Fibroblast of peridontal ligament (primary cell): ENCODE results near the gene ZNF317.
A peak's percentile ranks its signal among the peaks of the same experiment; 100 is the strongest.
"Not testable (repeated sequence)": the region's sequence is repeated elsewhere in the genome, so short reads cannot be mapped to it uniquely, and the experiment has no call there.

Source experiments
- DNase-seq: peaks from one replicate; pipeline ENCODE4 v3.0.0-alpha.2; 2010; ENCODE audit errors: extremely low read depth

The ZNF317 gene

GRCh38 chr19:9171393-9171991, 31.3 kb downstream of the ZNF317 start:
- no peak for DNase-seq

DNA sequence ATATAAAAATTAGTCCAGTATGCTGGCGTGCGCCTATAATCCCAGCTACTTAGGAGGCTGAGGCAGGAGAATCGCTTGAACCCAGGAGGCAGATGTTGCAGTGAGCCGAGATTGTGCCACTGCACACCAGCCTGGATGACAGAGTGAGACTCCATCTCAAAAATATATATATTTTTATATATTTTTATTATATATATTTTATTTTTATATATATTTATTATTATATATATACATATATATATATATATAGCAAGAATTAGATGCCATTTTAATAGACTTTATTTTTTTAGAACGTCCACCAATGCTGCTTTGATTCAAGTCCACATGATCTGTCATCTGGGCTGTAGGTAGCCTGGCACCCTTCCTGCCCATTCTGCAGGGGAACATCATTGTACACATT, 35.1 kb downstream of the ZNF317 start:
- DNase-seq, result no peak

DNA sequence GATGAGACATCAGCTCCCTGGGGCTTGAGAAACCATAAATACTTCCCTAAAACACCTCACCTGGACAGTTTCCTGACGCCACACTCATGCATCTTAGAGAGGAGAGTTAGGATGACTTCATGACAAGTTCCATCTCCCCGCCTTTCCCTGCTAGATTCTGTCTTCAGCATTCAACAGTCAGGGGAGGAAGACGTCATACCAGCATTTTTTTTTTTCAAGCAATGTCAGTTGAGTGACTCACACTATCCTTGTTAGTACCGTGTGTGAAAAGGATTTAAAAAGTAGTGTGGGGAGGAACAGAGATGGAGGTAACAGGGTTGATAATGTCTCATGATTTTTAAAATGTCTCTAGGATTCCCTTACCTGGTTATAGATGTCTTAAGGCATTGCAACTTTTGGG, 38.7 kb downstream of the ZNF317 start, which contains the start of gene OR7D2:
TSS of gene OR7D2 (plus strand) at position 79 of the 400 bp plus-strand sequence. CDS start 6,803 bp downstream, outside the sequence.
- DNase-seq, result no peak

DNA sequence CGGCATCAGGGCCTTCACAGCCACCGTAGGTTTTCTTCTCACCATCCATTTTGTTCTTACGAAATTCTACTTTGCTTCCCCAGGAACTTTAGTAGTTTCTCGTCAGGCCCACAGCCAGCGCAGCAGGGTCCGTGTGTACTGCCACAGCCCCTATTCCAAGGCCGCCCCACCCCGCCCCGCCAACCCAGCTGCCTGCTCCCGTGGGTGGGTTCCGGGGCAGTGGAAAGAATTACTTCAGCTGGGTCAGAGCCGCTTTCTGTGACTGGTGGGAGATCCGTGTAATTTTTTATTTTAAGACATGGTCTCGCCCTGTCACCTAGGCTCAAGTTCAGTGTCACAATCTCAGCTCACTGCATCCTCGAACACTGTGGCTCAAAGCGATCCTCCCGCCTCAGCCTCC, 42.8 kb downstream of the ZNF317 start:
- DNase-seq, result no peak

- DNase-seq, result no peak
Measured at GRCh38 chr19:9187191-9187590, 47.0 kb downstream of the ZNF317 start.

GRCh38 chr19:9189535-9189934, 49.3 kb downstream of the ZNF317 start:
- DNase-seq, result no peak

DNA sequence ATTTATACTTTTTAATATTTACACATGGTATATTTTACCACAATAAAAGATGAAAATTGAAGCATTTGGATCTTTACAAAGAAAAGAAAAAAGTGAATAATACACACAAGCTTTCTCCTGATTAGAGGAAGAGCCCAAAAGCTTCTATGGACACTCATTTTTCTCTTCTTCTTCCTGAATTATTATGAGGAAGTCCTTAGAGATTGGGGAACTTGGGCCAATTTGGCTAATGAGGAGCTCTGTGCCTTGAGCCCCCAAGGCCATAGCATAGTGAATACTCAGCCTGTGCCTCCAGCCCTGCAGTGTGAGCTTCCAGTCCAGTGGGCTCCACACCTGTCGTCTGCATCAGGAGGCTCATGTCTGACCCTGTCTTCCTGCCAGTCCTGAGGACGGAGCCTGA, 57.8 kb downstream of the ZNF317 start:
- DNase-seq, result not testable (repeated sequence)

- DNase-seq, result peak; percentile 66
Measured at GRCh38 chr19:9205501-9206113, 65.4 kb downstream of the ZNF317 start.
